CD4-positive, alpha-beta T cell treated with Interleukin-6 at 100 ng/mL for 8 hours (primary cell): ENCODE results near the gene MPIG6B.

ENCODE experiments used
- DNase-seq: peaks from one replicate; pipeline ENCODE4 v3.0.0-alpha.2; 2020; ENCODE audit warnings: mixed read lengths, low spot score

The MPIG6B gene

GRCh38 chr6:31767096-31767645 is 44.0 kb downstream of the MPIG6B start:
- no peak for DNase-seq

- DNase-seq = no peak
Measured at GRCh38 chr6:31768363-31769257, 45.4 kb downstream of the MPIG6B start.

GRCh38 chr6:31769684-31770371 is 46.7 kb downstream of the MPIG6B start:
- DNase-seq = peak; percentile 75

GRCh38 chr6:31770860-31771259 is 47.7 kb downstream of the MPIG6B start:
- DNase-seq = no peak

GRCh38 chr6:31771992-31772358 is 48.8 kb downstream of the MPIG6B start:
- DNase-seq = no peak

GRCh38 chr6:31775184-31775583 is 52.0 kb downstream of the MPIG6B start:
- no peak for DNase-seq

GRCh38 chr6:31775633-31776484 is 52.7 kb downstream of the MPIG6B start:
- DNase-seq = no peak
